Activated CD4-positive, alpha-beta T cell treated with anti-CD3 and anti-CD28 coated beads, Interleukin-10, Interleukin-2, amounts not matched to agents 100 ng/mL and 50 ng/mL, durations not matched to agents 16 hours and 8 hours (primary cell): ENCODE data around the gene NUDT3.
"Not testable (repeated sequence)": the region's sequence is repeated elsewhere in the genome, so short reads cannot be mapped to it uniquely, and the experiment has no call there.

Experiments
- DNase-seq: peaks from one replicate; pipeline ENCODE4 v3.0.0-alpha.2; 2020

The NUDT3 gene

DNA sequence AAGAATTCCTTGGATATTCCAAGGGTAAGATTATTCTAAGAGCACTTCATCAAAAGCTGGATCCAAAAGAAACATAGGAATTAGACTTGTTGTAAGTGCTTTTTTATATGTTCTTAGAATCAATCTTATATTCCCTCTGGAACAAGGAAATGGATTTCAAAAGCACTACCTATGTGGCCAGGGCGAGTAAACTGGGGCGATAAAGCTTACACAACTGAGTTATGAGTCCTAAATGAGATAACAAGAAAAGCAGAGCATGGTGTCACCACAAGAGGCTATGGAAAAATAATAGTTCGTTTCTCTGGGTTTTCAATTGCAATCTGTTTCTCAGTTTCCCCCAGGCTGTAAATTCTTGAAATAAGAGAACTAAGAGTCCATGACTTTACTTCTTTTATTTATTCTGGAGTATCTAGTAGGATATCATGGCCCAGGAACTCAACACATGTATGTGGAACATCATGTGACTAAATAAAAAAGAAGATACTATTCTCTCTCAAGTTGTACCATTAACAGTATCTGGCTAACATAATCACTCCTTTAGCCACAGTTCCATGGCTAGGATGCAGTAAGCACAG lies 51.5 kb downstream of the NUDT3 start:
- DNase-seq: no peak

DNA sequence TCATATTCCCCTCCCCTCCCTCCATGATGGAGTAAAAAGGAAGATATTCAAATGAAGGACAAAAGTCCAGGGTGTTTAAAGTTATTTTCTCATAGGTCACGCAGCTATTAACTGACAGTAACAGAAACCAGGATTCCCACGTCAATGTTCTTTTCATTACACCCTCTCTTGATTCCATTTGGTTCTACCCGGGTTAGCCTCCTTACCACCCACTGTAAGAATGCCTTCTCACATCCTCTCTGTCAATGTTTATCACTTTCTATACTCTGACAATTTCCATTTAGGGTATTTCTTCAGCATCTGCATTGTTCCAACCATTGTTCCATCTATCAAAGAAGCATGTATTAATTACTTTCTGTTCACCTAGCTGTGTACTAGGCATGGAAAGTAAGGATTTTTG lies 52.1 kb downstream of the NUDT3 start:
- no peak for DNase-seq

DNA sequence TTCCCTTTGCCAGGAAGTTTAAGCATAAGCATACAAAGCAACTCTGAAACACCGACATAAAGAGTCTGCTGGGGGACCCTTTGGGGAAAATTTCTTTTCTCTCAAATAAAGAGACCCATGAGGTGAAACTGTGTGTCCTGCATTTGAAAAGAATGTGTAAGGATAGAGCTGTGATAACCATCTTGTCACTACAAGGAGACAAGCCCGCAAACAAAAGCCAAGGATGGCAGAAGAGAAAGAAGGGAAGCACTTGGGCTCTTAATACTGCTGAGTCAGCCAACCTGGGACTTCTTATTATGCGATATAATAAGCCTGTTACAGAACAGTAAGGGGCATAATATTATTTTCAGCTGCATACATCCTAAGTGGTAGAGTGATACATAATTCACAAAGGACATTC lies 52.5 kb downstream of the NUDT3 start:
- no peak for DNase-seq

DNA sequence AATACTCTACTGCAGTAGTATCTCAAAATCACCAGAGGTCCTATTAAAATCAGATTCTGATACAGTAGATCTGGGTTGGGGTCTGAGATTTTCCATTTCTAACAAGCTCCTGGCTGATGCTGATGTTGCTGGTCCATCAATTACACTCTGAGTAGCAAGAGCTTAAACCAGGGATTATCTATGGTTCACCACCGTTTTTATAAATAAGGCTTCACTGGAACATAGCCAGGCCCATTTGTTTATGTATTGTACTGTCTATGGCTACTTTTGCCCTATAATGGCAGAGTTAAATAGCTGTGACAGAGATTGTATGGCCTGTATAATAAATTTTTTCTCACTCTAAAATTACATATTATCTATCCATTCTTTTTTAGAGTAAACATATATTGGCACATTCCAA lies 53.0 kb downstream of the NUDT3 start:
- DNase-seq: no peak

DNA sequence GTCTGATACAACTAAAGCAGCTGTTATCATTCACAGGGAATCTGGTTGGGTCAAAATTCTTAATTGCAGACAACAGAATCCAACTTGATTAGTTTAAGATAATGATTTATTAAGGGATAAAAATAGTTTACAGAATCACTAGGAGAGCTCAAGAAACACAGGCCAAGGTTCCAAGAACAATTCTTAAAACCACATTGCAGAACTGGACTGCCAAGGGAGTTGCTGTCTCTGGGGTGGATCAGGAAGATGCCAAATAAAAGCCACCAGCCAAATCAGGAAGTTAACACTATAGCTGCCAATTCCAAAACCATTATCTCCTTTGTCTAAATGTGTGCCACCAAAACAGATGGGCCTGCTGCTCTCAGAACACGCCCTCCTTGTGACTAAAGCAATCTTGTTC lies 53.7 kb downstream of the NUDT3 start:
- no peak for DNase-seq

DNA sequence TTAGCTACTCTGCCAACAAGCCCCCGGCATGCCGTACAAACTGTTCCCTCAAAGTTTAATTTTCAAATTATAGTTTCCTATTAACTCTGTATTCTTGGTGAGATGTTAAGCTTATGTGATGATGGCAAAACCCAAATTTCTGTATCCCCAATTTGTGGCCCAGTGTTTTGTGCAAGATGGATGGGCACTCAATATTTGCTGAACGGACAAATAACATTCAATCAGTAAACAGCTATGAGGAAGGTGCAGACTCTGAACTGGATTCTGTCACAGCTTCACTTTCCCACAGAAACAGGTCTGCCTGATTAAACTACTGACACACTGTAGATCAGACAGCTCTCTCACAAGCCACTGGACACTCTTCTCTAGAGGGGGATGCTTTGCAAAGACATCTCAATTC lies 54.1 kb downstream of the NUDT3 start:
- no peak for DNase-seq

DNA sequence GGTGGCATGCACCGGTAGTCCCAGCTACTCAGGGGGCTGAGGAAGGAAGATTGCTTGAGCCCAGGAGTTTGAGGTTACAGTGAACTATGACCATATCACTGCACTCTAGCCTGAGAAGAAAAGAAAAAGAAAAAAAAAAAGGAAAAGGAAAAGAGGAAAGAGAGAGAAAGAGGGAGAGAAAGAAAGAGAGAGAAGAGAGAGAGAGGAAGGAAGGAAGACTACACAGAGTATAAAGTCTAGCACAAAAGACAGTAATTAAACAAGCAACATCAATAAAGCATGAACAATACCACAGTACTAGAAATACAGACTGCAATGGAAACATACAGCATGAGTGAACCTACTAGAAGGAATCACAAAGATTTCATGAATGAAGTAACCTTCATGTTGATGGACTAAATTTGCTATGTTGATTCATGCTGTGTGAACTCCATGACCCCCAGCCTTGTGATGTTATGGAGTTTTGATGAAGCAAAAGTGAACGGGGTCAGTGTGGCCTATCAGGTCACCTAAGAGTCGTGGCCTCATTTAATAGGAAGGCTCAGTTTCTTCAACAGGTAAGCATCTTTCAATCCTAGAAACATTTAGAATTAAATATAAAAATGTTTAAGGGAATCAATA lies 57.6 kb downstream of the NUDT3 start:
- no peak for DNase-seq

DNA sequence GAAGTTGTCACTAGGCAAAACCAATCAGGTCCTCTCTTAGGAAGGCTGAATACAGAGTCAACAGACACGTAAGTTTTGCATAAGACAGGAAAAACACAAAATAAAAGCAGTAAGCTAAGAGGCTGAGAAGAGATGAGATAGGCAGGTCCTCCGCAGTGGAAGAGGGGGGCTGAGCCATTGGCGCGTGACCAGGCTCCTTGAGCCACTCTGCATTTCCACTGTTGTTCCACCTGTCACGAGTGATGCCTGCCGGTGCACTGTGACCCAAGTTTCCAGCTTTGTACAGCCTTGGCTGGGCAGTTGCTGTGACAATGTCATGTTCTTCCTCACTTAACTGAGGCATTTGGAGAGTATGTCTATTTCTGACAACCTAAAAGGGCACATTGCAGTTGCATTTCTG lies 58.6 kb downstream of the NUDT3 start:
- DNase-seq: no peak

DNA sequence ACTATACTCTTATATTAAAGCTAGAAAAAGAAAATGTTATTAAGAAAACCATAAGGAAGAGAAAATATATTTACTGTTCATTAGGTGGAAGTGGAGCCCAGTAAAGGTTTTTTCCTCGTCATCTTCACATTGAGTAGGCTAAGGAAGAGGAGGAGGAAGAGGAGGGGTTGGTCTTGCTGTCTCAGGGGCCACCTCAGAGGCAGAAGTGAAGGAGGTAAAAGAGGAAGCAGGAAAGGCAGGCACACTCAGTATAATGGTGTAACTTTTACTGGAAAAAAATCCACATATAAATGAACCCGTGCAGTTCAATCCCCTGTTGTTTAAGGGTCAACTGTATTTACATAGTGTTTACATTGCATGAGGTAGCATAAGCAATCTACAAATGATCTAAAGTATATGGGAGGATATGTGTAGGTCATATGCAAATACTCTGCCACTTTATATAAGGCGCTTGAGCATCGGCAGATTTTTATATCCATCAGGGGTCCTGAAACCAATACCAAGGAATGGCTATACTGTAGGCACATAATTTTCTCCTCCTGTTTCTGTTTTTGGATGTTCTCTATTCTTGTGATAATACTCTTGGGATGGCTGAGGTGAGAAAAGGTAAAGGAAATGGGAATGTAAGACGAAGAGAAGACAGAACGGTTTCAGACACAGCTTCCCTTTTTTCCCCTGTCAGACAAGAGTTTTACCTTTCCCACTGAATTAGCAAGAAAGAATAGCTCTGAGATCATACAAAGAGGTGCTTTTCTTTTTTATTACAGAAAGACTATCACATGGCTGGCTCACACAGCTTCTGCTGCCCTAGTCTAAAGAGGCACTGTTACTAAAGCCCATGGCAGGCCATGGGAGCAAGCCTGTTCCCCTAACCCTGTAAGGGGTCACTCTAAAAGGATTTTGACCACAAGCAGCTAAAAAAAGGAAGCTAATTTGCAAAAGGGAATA lies 59.9 kb downstream of the NUDT3 start:
- DNase-seq: no peak

DNA sequence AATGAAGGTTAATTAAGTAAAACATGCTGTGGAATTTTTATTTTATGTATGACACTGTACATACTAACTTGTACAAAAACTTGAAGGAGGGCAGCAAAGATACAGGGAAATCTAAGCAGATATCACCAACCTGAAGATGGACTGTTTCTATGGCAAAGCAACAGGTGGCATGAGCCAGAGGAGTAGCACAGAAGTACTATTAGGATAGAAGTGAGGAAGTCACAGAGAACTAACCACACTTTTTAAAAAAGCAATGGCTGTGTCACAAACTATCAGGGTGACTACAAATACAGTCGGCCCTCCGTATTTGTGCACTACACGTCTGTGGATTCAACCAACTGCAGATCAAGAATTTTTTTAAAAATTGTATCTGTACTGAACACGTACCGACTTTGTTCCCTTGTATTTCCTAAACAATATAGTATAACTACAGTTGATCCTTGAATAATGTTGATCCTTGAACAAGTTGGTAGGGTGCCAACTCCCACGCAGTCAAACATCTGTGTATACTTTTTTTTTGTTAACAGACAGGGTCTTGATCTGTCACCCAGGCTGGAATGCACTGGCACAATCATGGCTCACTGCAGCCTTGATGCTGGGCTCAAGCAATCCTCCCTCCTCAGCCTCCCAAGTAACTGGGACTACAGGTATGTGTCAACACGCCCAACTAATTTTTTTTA lies 61.0 kb downstream of the NUDT3 start:
- DNase-seq: no peak

DNA sequence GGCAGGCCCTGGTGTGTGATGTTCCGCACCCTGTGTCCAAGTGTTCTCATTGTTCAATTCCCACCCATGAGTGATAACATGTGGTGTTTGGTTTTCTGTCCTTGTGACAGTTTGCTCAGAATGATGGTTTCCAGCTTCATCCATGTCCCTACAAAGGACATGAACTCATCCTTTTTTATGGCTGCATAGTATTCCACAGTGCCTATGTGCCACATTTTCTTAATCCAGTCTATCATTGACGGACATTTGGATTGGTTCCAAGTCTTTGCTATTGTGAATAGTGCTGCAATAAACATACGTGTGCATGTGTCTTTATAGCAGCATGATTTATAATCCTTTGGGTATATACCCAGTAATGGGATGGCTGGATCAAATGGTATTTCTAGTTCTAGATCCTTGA lies 62.7 kb downstream of the NUDT3 start:
- DNase-seq: not testable (repeated sequence)

DNA sequence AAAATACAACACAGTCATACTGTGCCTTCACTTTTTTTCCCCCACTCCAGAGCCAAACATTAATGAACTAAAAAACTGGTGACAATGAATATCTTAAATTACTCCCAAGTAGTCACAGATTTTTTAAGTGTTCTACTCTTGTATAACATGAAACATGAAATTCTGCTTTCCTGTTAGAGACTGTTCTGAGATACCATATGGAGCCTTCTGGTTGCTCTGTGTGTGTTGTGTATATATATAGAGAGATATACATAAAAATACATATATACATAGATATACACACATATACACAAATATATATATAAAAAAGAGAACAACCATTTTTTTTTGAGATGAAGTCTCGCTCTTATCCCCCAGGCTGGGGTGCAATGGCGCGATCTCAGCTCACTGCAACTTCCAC lies 63.5 kb downstream of the NUDT3 start:
- DNase-seq: no peak

DNA sequence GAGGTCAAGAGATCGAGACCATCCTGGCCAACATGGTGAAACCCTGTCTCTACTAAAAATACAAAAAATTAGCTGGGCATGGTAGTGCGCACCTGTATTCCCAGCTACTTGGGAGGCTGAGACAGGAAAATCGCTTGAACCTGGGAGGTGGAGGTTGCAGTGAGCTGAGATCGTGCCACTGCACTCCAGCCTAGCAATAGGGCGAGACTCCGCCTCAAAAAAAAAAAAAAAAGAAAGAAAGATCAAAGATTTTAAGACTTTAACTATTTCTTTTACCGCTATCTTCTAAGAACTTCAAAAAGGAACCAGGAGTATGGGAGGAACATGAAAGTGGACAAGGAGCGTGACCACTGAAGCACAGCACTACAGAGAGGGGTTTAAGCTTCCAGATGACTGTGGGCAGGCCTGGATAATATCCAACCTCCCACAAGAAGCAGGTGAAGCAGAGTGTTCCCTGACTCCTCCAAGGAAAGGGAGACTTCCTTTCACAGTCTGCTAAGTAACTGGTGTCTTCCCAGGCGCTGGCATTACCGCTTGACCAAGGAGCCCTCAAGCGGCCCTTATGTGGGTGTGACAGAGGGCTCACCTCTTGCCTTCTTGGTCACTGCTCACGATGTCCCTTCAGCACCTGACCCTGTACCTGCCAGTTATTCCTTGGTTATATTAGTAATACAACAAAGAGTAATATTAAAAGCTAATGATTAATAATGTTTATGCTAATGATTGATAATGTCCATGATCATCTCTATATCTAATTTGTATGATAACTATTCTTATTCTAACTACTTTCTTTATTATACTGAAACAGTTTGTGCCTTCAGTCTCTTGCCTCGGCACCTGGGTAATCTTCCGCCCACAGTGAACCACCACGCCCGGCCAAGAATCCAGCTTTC lies 64.9 kb downstream of the NUDT3 start:
- not testable (repeated sequence) for DNase-seq

DNA sequence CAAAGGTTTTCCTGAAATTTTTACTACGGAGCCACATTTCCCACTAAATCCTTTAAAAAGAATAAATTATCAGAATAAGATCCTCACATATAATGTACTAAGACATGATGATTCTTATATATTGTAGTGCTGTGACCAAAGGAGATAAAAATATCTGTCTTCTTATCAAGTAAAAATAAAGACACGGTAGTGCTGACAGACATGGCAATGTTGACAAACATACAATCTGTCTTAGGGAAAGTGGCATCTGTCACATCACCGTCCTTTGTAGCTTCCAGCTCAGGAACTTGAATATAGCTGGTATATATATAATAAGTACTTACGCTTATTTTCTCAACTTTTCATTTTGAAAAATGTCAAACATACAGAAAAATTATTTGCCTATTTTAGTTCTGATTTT lies 66.8 kb downstream of the NUDT3 start:
- no peak for DNase-seq

DNA sequence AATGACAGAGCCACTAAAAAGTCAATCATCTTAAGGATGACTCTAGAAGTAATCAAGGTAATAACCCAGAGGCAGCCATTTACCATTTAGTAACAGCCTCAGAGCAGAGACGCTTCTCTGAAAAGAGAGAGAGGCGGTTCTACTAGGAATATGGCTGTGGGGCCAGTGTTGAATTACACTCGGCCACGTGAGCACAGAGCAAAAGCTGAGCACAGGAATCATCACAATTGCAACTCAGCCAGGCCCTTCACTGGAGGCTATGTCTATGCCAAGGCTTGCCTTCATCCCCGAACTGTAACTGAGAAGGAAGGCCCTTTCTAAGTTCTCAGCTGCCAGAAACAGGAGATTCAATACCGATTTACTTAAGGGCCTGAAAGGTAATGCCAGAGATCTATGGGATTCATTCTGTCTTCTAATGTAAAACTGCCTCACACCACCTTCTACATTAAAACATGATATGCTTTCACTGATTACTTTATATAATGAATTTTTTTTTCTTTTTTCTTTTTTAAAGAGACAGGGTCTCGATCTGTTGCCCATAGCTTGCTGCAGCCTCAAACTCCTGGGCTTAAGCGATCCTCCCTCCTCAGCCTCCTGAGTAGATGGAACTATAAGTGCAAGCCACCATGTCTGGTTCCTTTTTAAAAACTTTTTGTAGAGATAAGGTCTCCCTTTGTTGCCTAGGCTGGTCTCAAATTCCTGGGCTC lies 67.6 kb downstream of the NUDT3 start:
- DNase-seq: no peak

DNA sequence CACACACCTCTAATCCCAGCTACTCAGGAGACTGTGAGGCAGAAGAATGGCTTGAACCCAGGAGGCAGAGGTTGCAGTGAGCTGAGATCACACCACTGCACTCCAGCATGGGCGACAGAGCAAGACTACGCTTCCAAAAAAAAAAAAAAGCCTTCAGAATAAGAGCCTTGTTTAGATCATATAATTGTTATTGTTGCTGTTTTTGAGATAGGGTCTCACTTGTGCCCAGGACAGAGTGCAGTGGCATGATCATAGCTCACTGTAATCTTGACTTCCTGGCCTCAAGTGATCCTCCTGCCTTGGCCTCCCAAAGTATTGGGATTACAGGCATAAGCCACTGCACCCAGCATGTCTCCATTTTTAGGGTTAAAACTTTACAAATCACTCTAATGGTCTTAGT lies 68.2 kb downstream of the NUDT3 start:
- not testable (repeated sequence) for DNase-seq

DNA sequence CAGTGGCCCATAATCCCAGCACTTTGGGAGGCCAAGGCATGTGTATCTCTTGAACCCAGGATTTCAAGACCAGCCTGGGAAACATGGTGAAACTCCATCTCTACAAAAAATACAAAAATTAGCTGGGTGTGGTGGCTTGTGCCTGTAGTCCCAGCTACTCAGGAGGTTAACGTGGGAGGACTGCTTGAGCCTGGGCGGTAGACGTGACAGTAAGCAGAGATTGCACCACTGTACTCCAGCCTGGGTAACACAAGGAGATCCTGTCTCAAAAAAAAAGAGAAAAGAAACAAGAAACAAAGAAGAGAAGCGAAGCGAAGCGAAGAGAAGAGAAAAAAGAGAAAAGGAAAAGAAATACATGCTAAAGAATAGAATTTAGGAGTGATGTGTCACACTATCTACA lies 69.2 kb downstream of the NUDT3 start:
- no peak for DNase-seq

DNA sequence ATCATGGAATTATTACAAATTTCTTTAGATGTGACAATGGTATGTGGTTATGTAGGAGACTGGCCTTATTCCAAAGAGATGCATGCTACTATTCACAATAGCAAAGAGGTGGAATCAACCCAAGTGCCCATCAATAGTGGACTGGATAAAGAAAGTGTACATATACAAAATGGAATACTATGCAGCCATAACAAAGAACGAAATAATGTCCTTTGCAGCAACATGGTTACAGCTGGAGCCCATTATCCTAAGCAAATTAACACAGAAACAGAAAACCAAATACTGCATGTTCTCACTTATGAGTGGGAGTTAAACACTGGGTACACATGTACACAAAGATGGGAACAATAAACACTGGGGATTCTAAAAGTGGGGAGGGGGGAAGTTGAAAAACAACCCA lies 69.7 kb downstream of the NUDT3 start:
- DNase-seq: no peak

DNA sequence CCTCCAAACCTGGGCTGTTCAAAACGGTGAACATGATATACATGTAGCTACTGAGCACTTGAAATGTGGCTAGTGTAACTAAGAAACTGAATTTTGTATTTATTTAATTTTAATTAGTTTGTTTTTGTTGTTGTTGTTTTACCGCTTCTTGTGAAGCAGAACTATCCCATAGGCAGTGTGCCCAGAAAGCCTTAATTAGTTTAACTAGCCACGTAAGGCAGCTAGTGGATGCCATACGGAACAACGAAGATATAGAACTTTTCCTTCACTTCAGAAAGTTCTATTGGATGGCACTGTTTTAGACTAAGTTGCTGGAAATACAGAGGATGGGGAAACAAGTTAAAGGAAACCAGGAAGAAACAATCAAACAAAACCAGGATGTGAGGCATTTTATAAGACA lies 70.6 kb downstream of the NUDT3 start:
- DNase-seq: no peak

DNA sequence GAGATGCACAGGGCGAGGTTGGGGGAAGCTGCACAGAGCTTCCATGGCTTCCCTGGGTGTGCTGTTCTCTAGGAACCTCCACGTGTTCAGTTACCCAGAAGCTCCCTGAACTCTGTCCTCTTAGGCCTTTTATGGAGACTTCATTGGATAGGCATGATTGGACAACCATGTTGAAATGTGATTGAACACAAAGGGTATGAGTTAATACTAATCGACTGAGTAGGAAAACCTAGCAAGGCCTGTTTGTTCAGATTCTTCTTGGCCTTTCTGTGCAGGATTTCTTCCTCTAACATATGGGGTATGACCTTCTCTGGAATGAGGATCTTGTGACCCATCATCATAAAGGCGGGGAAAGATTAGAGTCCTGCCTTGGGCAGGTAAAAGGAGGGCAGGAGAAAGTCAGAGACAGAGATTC lies 73.0 kb downstream of the NUDT3 start:
- no peak for DNase-seq
